HCT116 (cell line): ENCODE data around the gene NDUFA1. TPM values are rescaled to one million over a fixed set of nuclear protein-coding genes. Genes with fewer than 3 reads are reported as not detected.
A peak's percentile ranks its signal among the peaks of the same experiment; 100 is the strongest.

ENCODE experiments used
- ATAC-seq: fragments of 200-7000 bp; cut with Tn5 transposase; 2 replicates; pipeline ENCODE4 v1.9.1; 2020; ENCODE audit warnings: mild to moderate bottlenecking, moderate library complexity
- BruUV-seq: library from RNA; stranded (reverse); fragments of 400-500 nt; replicated peaks from 2 replicates; lab custom pipeline; 2021; lab: Mats Ljungman, UMichigan
- CTCF ChIA-PET: fragments of 300-600 bp; sonication (Branson Sonifier 250); formaldehyde crosslinking; loops from one replicate; lab custom pipeline; 2021; ENCODE audit warnings: antibody characterized with exemption; lab: Charles Lee
- POLR2A ChIA-PET: fragments of 300-600, 350-600 bp; sonication (Branson Sonifier 250); formaldehyde crosslinking; loops from one replicate; lab custom pipeline; 2021; ENCODE audit warnings: antibody characterized with exemption; lab: Charles Lee
- RAD21 ChIA-PET, 2 experiments: fragments of 300-600 bp; sonication (Branson Sonifier 250); formaldehyde crosslinking; loops; one replicate each; lab custom pipeline; 2023; ENCODE audit warnings: low total read pairs in 2 of 2; ENCODE audit not compliant: uncharacterized antibody in 2 of 2, unreplicated experiment in 2 of 2, low non-redundant PET in 1 of 2; lab: Charles Lee
- DNase-seq: peaks from one replicate; pipeline ENCODE4 v3.0.0-alpha.2; 2010; ENCODE audit warnings: low read depth, low spot score
- H2AFZ ChIP-seq: fragments of 200-600 bp; shearing (Covaris generic), sonication (generic); 2 replicates; pipeline ENCODE4 v1.6.1; 2017; ENCODE audit warnings: low read depth, mixed run types, mixed read lengths, antibody characterized with exemption, low read length; ENCODE audit not compliant: poor library complexity, severe bottlenecking
- H3K27ac ChIP-seq: 2 replicates; pipeline ENCODE4 v1.5.1; 2012; ENCODE audit warnings: low read depth, low read length
- H3K27me3 ChIP-seq: fragments of 200-600 bp; sonication (generic); 2 replicates; pipeline ENCODE4 v1.6.1; 2016; ENCODE audit warnings: mixed run types, low read length, mixed read lengths; ENCODE audit not compliant: insufficient read depth
- H3K36me3 ChIP-seq, 2 experiments: fragments of 200-500 bp in 1 of 2; fragments of 200-600 bp in 1 of 2; sonication (Bioruptor generic) in 1 of 2; sonication (generic) in 1 of 2; 2 replicates each; pipeline versions ENCODE4 v1.5.1 to v1.6.1; 2014 to 2016; ENCODE audit warnings: low read length in 2 of 2, inconsistent platforms in 1 of 2, mixed read lengths in 1 of 2, mixed run types in 1 of 2; ENCODE audit not compliant: insufficient read depth in 2 of 2, control insufficient read depth in 1 of 2
- H3K4me1 ChIP-seq, 2 experiments: fragments of 200-600 bp in 1 of 2; sonication (generic) in 1 of 2; 2 replicates each; pipeline versions ENCODE4 v1.5.1 to v1.6.1; 2012 to 2017; ENCODE audit warnings: low read length in 2 of 2, inconsistent platforms in 1 of 2, mild to moderate bottlenecking in 1 of 2, mixed read lengths in 1 of 2, mixed run types in 1 of 2, moderate library complexity in 1 of 2; ENCODE audit not compliant: insufficient read depth in 2 of 2, control insufficient read depth in 1 of 2
- H3K4me2 ChIP-seq: fragments of 200-600 bp; sonication (generic); 2 replicates; pipeline ENCODE4 v1.6.1; 2017; ENCODE audit warnings: mixed run types, low read length, mixed read lengths
- H3K4me3 ChIP-seq, 2 experiments: fragments of 200-600 bp in 1 of 2; sonication (generic) in 1 of 2; replicated peaks in 1 of 2; 2 replicates each; pipeline ENCODE4 v1.5.1; 2011 to 2016; ENCODE audit warnings: low read length in 2 of 2, control low read depth in 1 of 2, low read depth in 1 of 2, mild to moderate bottlenecking in 1 of 2, mixed read lengths in 1 of 2, mixed run types in 1 of 2
- H3K79me2 ChIP-seq: fragments of 200-600 bp; sonication (generic); 2 replicates; pipeline ENCODE4 v1.6.1; 2017; ENCODE audit warnings: mild to moderate bottlenecking, mixed run types, low read length, moderate library complexity, mixed read lengths; ENCODE audit not compliant: insufficient read depth
- H3K9ac ChIP-seq: fragments of 200-600 bp; sonication (generic); 2 replicates; pipeline ENCODE4 v1.6.1; 2016; ENCODE audit warnings: low read length, mixed read lengths
- H3K9me2 ChIP-seq: fragments of 200-600 bp; sonication (generic), shearing (Covaris generic); 2 replicates; pipeline ENCODE4 v1.6.1; 2017; ENCODE audit warnings: mixed run types, mild to moderate bottlenecking, moderate library complexity; ENCODE audit not compliant: insufficient read depth
- H3K9me3 ChIP-seq, 2 experiments: fragments of 200-500 bp in 1 of 2; fragments of 200-600 bp in 1 of 2; sonication (Bioruptor generic) in 1 of 2; sonication (generic) in 1 of 2; 2 replicates each; pipeline ENCODE4 v1.6.1; 2014 to 2017; ENCODE audit warnings: low read length in 2 of 2, mixed read lengths in 2 of 2, inconsistent platforms in 1 of 2, low read depth in 1 of 2, mild to moderate bottlenecking in 1 of 2, mixed run types in 1 of 2, moderate library complexity in 1 of 2; ENCODE audit not compliant: control insufficient read depth in 1 of 2, insufficient read depth in 1 of 2
- H4K20me1 ChIP-seq: fragments of 200-600 bp; sonication (generic), shearing (Covaris generic); 2 replicates; pipeline ENCODE4 v1.6.1; 2017; ENCODE audit warnings: mixed run types, mild to moderate bottlenecking, moderate library complexity; ENCODE audit not compliant: insufficient read depth
- ATF3 ChIP-seq: IDR thresholded peaks from 2 replicates; pipeline ENCODE4 v1.6.1; 2012
- EGR1 ChIP-seq: IDR thresholded peaks from 2 replicates; pipeline ENCODE4 v1.6.1; 2012; ENCODE audit warnings: low read depth
- ELF1 ChIP-seq: IDR thresholded peaks from 2 replicates; pipeline ENCODE4 v1.6.1; 2012; ENCODE audit warnings: low read depth, borderline replicate concordance
- EZH2 ChIP-seq: fragments of 200-600 bp; sonication (generic); IDR thresholded peaks from 2 replicates; pipeline ENCODE4 v1.6.1; 2017; ENCODE audit warnings: antibody characterized with exemption, mixed run types
- FOSL1 ChIP-seq: IDR thresholded peaks from 2 replicates; pipeline ENCODE4 v1.6.1; 2012; ENCODE audit warnings: low read depth
- JUND ChIP-seq: IDR thresholded peaks from 2 replicates; pipeline ENCODE4 v1.6.1; 2012
- MAX ChIP-seq: IDR thresholded peaks from 2 replicates; pipeline ENCODE4 v1.6.1; 2012
- POLR2A ChIP-seq: IDR thresholded peaks from 2 replicates; pipeline ENCODE4 v1.7.0; 2011; ENCODE audit warnings: borderline replicate concordance; ENCODE audit not compliant: insufficient read depth, insufficient read length; ENCODE audit errors: extremely low read depth
- POLR2AphosphoS5 ChIP-seq: IDR thresholded peaks from 2 replicates; pipeline ENCODE4 v1.6.1; 2011; ENCODE audit warnings: mild to moderate bottlenecking, low read depth, low read length, moderate library complexity
- RAD21 ChIP-seq: IDR thresholded peaks from 2 replicates; pipeline ENCODE4 v1.6.1; 2012; ENCODE audit warnings: low read depth, mild to moderate bottlenecking
- REST ChIP-seq: IDR thresholded peaks from 2 replicates; pipeline ENCODE4 v1.6.1; 2012; ENCODE audit warnings: low read depth
- SIN3A ChIP-seq: IDR thresholded peaks from 2 replicates; pipeline ENCODE4 v1.6.1; 2012; ENCODE audit warnings: low read depth
- SP1 ChIP-seq: IDR thresholded peaks from 2 replicates; pipeline ENCODE4 v1.6.1; 2012; ENCODE audit warnings: low read depth
- SRF ChIP-seq: IDR thresholded peaks from 2 replicates; pipeline ENCODE4 v1.6.1; 2012; ENCODE audit warnings: low read depth
- TCF7L2 ChIP-seq: IDR thresholded peaks from 2 replicates; pipeline ENCODE4 v1.7.0; 2011; ENCODE audit warnings: borderline replicate concordance, inconsistent platforms; ENCODE audit not compliant: insufficient read depth, insufficient read length; ENCODE audit errors: extremely low read depth
- YY1 ChIP-seq: IDR thresholded peaks from 2 replicates; pipeline ENCODE4 v1.6.1; 2011; ENCODE audit warnings: low read length, low read depth, moderate library complexity, mild to moderate bottlenecking; ENCODE audit not compliant: insufficient replicate concordance; ENCODE audit errors: extremely low read depth
- ZBTB33 ChIP-seq: IDR thresholded peaks from 2 replicates; pipeline ENCODE4 v1.6.1; 2011; ENCODE audit warnings: mild to moderate bottlenecking, low read length, moderate library complexity; ENCODE audit not compliant: insufficient replicate concordance; ENCODE audit errors: extremely low read depth
- ZFX ChIP-seq: fragments of 450-650 bp; IDR thresholded peaks from 2 replicates; pipeline ENCODE4 v1.6.1; 2017
- ZNF274 ChIP-seq: fragments of 200-500 bp; sonication (Bioruptor generic); IDR thresholded peaks from 2 replicates; pipeline ENCODE4 v1.6.1; 2014; ENCODE audit warnings: mild to moderate bottlenecking, low read depth, low read length, inconsistent platforms
- intact Hi-C: fragments of 100-400 bp; cut with micrococcal nuclease; formaldehyde crosslinking; loops from 2 replicates; pipeline ENCODE4 v1.10.0; 2022
- total RNA-seq: library from RNA; stranded (reverse); gene quantifications from one replicate; pipeline ENCODE4 v1.2.1, GENCODE V29; 2021; ENCODE audit not compliant: unreplicated experiment

The NDUFA1 gene
- total RNA-seq, 1 experiment from 2014 or later = 92.2 TPM

- TF ChIP-seq FOSL1 (no peak), MAX (no peak), YY1 (no peak), SP1 (no peak), SRF (no peak), REST (no peak), ATF3 (no peak), ELF1 (no peak), RAD21 (no peak), POLR2AphosphoS5 (no peak), ZBTB33 (no peak), ZNF274 (no peak), JUND (no peak), EZH2 (no peak), SIN3A (no peak), POLR2A (no peak), TCF7L2 (no peak), EGR1 (no peak), ZFX (no peak)
- Histone ChIP-seq H3K27me3 (no peaks in the 10 kb centered on the region), H2AFZ (no peak overlapping the region), H3K4me3 (peak overlapping the region; percentile 74 to 80), H3K4me2 (peak overlapping the region; percentile 73), H3K79me2 (peaks cover 44% of the 10 kb centered on the region), H3K27ac (peak overlapping the region; percentile 94), H3K9me2 (no peaks in the 10 kb centered on the region), H3K9ac (peak overlapping the region; percentile 91), H4K20me1 (no peaks in the 10 kb centered on the region), H3K9me3 (no peaks in the 10 kb centered on the region), H3K36me3 (peaks cover 3 to 5% of the 10 kb centered on the region in 2 experiments; a peak in 1 of 4 replicates), H3K4me1 (peaks cover 6 to 8% of the 10 kb centered on the region in 2 experiments; a peak in 2 of 4 replicates)
- intact Hi-C loops = no loop called here
- DNase-seq (no peak), ATAC-seq (no peak)
- POLR2A ChIA-PET = no interaction called here
- CTCF ChIA-PET = interaction anchor here (1.3 kb wide), 1 partner anchor 17 kb away, joined by 4 read pairs; no protein-coding TSS in a partner anchor
- BruUV-seq = TSS peak; percentile 87
- RAD21 ChIA-PET = no interaction called here
These were observed 410 bp upstream of the NDUFA1 start for GRCh38 chrX:119871245-119871598.
